Measurements from ENCODE around the gene LARGE1.

LARGE1 gene

DNA sequence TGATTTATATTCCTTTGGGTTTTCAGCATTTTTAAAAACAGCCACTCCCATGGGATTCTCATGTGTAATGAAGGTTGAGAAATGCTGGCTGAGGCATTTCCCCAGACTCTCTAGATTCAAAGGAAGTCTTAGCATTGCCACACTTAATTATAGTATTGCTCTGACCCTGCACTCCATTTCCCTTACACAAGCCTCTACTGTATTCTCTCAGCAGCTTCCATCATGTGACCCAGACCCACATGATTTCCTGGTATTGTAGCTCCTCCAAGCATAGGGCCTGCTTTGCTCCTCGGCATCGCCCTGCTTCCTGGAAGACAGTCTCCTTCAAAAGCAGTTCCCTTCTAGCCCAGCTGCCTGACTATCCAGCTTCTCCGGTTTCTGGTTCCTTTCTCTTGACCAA, 261.5 kb downstream of the LARGE1 start:
- no peaks in the 10 kb centered on the region for H3K9me3 ChIP-seq (ENCODE audit: low read length)
- H3K4me1 ChIP-seq (ENCODE audit: insufficient read depth, low read length, severe bottlenecking) = no peaks in the 10 kb centered on the region
- no peak overlapping the region for H3K27ac ChIP-seq (ENCODE audit: low read depth, low read length, poor library complexity, severe bottlenecking)
- H4K20me1 ChIP-seq (ENCODE audit: insufficient read depth, low read length) = no peaks in the 10 kb centered on the region
- no peak overlapping the region for H3K4me2 ChIP-seq (ENCODE audit: low read length)
- no peak overlapping the region for H3K4me3 ChIP-seq (ENCODE audit: low read depth, low read length, poor library complexity, severe bottlenecking)
- H3K36me3 ChIP-seq (ENCODE audit: insufficient read depth, low read length) = no peaks in the 10 kb centered on the region
- TF ChIP-seq EZH2 (IDR thresholded peaks at IDR 0.05; ENCODE audit: borderline replicate concordance, low read length) = no peak
- TF ChIP-seq, protein P1, sequence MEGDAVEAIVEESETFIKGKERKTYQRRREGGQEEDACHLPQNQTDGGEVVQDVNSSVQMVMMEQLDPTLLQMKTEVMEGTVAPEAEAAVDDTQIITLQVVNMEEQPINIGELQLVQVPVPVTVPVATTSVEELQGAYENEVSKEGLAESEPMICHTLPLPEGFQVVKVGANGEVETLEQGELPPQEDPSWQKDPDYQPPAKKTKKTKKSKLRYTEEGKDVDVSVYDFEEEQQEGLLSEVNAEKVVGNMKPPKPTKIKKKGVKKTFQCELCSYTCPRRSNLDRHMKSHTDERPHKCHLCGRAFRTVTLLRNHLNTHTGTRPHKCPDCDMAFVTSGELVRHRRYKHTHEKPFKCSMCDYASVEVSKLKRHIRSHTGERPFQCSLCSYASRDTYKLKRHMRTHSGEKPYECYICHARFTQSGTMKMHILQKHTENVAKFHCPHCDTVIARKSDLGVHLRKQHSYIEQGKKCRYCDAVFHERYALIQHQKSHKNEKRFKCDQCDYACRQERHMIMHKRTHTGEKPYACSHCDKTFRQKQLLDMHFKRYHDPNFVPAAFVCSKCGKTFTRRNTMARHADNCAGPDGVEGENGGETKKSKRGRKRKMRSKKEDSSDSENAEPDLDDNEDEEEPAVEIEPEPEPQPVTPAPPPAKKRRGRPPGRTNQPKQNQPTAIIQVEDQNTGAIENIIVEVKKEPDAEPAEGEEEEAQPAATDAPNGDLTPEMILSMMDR (IDR thresholded peaks at IDR 0.05; ENCODE audit: low read length) = no peak
- no peaks in the 10 kb centered on the region for H3K27me3 ChIP-seq (ENCODE audit: insufficient read depth, low read length)
- H3K9me2 ChIP-seq (ENCODE audit: low read depth, low read length) = no peaks in the 10 kb centered on the region
- no peak overlapping the region for H2AFZ ChIP-seq (ENCODE audit: low read length)
- no peaks in the 10 kb centered on the region for H3F3A ChIP-seq (ENCODE audit: insufficient read depth, low read length)
- no peaks in the 10 kb centered on the region for H3K79me2 ChIP-seq (ENCODE audit: insufficient read depth, low read length)
- no peak overlapping the region for H3K9ac ChIP-seq (ENCODE audit: low read length)

DNA sequence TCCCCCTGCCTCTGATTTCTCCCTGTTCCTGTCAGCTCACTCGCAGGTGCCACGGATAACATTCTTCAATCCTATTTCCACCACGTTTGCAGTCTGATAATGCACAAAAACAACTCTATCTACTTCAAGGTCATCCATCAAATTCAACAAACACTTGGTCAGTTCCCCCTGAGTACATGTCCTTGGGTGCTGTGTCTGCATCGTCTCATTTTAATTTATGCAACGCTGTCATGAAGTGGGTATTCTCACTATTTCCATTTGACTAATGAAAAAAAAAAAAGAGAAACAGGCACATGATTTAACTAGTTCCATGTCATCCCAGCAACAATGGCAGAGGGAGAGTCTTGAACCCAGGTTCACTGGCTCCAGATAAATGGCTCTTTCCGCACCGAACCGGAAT, 262.6 kb downstream of the LARGE1 start:
- Histone ChIP-seq H3K9me3 (ENCODE audit: low read length) (no peaks in the 10 kb centered on the region), H3K4me1 (ENCODE audit: insufficient read depth, low read length, severe bottlenecking) (no peaks in the 10 kb centered on the region)

GRCh38 chr22:33656808-33657628, 263.3 kb downstream of the LARGE1 start:
- no peaks in the 10 kb centered on the region for H3K36me3 ChIP-seq (ENCODE audit: insufficient read depth, low read length)
- H3K9me3 ChIP-seq (ENCODE audit: low read length) = no peaks in the 10 kb centered on the region
- H3K4me1 ChIP-seq (ENCODE audit: insufficient read depth, low read length, severe bottlenecking) = no peaks in the 10 kb centered on the region
- no peak overlapping the region for H3K27ac ChIP-seq (ENCODE audit: low read depth, low read length, poor library complexity, severe bottlenecking)
- H3K4me2 ChIP-seq (ENCODE audit: low read length) = no peak overlapping the region
- no peaks in the 10 kb centered on the region for H3K9me2 ChIP-seq (ENCODE audit: low read depth, low read length)
- H4K20me1 ChIP-seq (ENCODE audit: insufficient read depth, low read length) = no peaks in the 10 kb centered on the region
- no peaks in the 10 kb centered on the region for H3K27me3 ChIP-seq (ENCODE audit: insufficient read depth, low read length)
- H2AFZ ChIP-seq (ENCODE audit: low read length) = no peak overlapping the region
- TF ChIP-seq, protein P1 (IDR thresholded peaks at IDR 0.05; ENCODE audit: low read length) = no peak
- TF ChIP-seq EZH2 (IDR thresholded peaks at IDR 0.05; ENCODE audit: borderline replicate concordance, low read length) = no peak
- no peaks in the 10 kb centered on the region for H3F3A ChIP-seq (ENCODE audit: insufficient read depth, low read length)
- no peak overlapping the region for H3K4me3 ChIP-seq (ENCODE audit: low read depth, low read length, poor library complexity, severe bottlenecking)
- no peaks in the 10 kb centered on the region for H3K79me2 ChIP-seq (ENCODE audit: insufficient read depth, low read length)
- H3K9ac ChIP-seq (ENCODE audit: low read length) = no peak overlapping the region

More for the DNA sequence above, 262.6 kb downstream of the LARGE1 start:
- Histone ChIP-seq H3K27me3 (ENCODE audit: insufficient read depth, low read length) (no peaks in the 10 kb centered on the region), H3K27ac (ENCODE audit: low read depth, low read length, poor library complexity, severe bottlenecking) (no peak overlapping the region), H3K4me3 (ENCODE audit: low read depth, low read length, poor library complexity, severe bottlenecking) (no peak overlapping the region), H4K20me1 (ENCODE audit: insufficient read depth, low read length) (no peaks in the 10 kb centered on the region), H3K4me2 (ENCODE audit: low read length) (no peak overlapping the region), H2AFZ (ENCODE audit: low read length) (no peak overlapping the region), H3K9ac (ENCODE audit: low read length) (no peak overlapping the region), H3K9me2 (ENCODE audit: low read depth, low read length) (no peaks in the 10 kb centered on the region), H3F3A (ENCODE audit: insufficient read depth, low read length) (no peaks in the 10 kb centered on the region), H3K79me2 (ENCODE audit: insufficient read depth, low read length) (no peaks in the 10 kb centered on the region), H3K36me3 (ENCODE audit: insufficient read depth, low read length) (no peaks in the 10 kb centered on the region)
- TF ChIP-seq, protein P1 (IDR thresholded peaks at IDR 0.05; ENCODE audit: low read length) = no peak
- TF ChIP-seq EZH2 (IDR thresholded peaks at IDR 0.05; ENCODE audit: borderline replicate concordance, low read length) = no peak
